Measurements from ENCODE around the gene PDPN. TPM values are rescaled to one million over a fixed set of nuclear protein-coding genes. Genes with fewer than 3 reads are reported as not detected.

Gene PDPN
- total and polyA plus RNA-seq, 3 donors from 2014 or later: 6.5 to 14.3 (median 8.7) TPM

GRCh38 chr1:13661539-13661938 is 77.9 kb downstream of the PDPN start:
- WGBS, 2 donors: 86 to 87% methylated on average over 5 of the region's 5 CpGs
- intact Hi-C loops (cut with DNase I; ENCODE audit: low total_unique reads): loop anchor here (5.0 kb wide), 1 partner anchor 301 kb away; no protein-coding TSS in a partner anchor

GRCh38 chr1:13662493-13662892 is 78.9 kb downstream of the PDPN start:
- TF ChIP-seq CTCF (IDR thresholded peaks at IDR 0.05) (no peak), POLR2A (IDR thresholded peaks at IDR 0.05) (no peak)
- no peaks in the 10 kb centered on the region for H3K36me3 ChIP-seq (ENCODE audit: low read depth, missing control alignments)
- peak overlapping the region in 1 of 2 donors; percentile 26 for H3K27ac ChIP-seq
- H3K9me3 ChIP-seq: no peaks in the 10 kb centered on the region
- 60 to 75% methylated on average over 4 of the region's 4 CpGs for WGBS, 2 donors
- H3K27me3 ChIP-seq: no peaks in the 10 kb centered on the region
- H3K4me3 ChIP-seq: no peak overlapping the region
- intact Hi-C loops (cut with DNase I; ENCODE audit: low total_unique reads): loop anchor here (5.0 kb wide), 1 partner anchor 300 kb away; no protein-coding TSS in a partner anchor
- no peaks in the 10 kb centered on the region for H3K4me1 ChIP-seq
- peak; percentile 26 for DNase-seq

More at GRCh38 chr1:13661539-13661938, 77.9 kb downstream of the PDPN start:
- no peak for TF ChIP-seq POLR2A (IDR thresholded peaks at IDR 0.05)
- TF ChIP-seq CTCF (IDR thresholded peaks at IDR 0.05): no peak
- no peaks in the 10 kb centered on the region for H3K27me3 ChIP-seq
- H3K27ac ChIP-seq: peak overlapping the region in 1 of 2 donors; percentile 26
- no peak overlapping the region for H3K4me3 ChIP-seq
- H3K9me3 ChIP-seq: no peaks in the 10 kb centered on the region
- no peak for DNase-seq
- H3K4me1 ChIP-seq: no peaks in the 10 kb centered on the region
- H3K36me3 ChIP-seq (ENCODE audit: low read depth, missing control alignments): no peaks in the 10 kb centered on the region

- Histone ChIP-seq H3K36me3 (ENCODE audit: low read depth, missing control alignments) (no peaks in the 10 kb centered on the region), H3K9me3 (no peaks in the 10 kb centered on the region), H3K4me1 (no peaks in the 10 kb centered on the region), H3K4me3 (no peak overlapping the region), H3K27ac (no peak overlapping the region), H3K27me3 (no peaks in the 10 kb centered on the region)
- 89 to 93% methylated on average over 4 of the region's 4 CpGs for WGBS, 2 donors
- intact Hi-C loops (cut with DNase I; ENCODE audit: low total_unique reads): loop anchor here (5.0 kb wide), 1 partner anchor 298 kb away; no protein-coding TSS in a partner anchor
- no peak for DNase-seq
- TF ChIP-seq CTCF (IDR thresholded peaks at IDR 0.05): no peak
- no peak for TF ChIP-seq POLR2A (IDR thresholded peaks at IDR 0.05)
These were observed 80.3 kb downstream of the PDPN start for GRCh38 chr1:13663969-13664368.

- no peaks in the 10 kb centered on the region for H3K27me3 ChIP-seq
- TF ChIP-seq POLR2A (IDR thresholded peaks at IDR 0.05): no peak
- no peak for TF ChIP-seq CTCF (IDR thresholded peaks at IDR 0.05)
- 90 to 100% methylated on average over 1 of the region's 1 CpG for WGBS, 2 donors
- no peak overlapping the region for H3K4me3 ChIP-seq
- no peak for DNase-seq
- intact Hi-C loops (cut with DNase I; ENCODE audit: low total_unique reads): loop anchor here (5.0 kb wide), 1 partner anchor 298 kb away; no protein-coding TSS in a partner anchor
- no peak overlapping the region for H3K27ac ChIP-seq
- no peaks in the 10 kb centered on the region for H3K4me1 ChIP-seq
- H3K36me3 ChIP-seq (ENCODE audit: low read depth, missing control alignments): no peaks in the 10 kb centered on the region
- no peaks in the 10 kb centered on the region for H3K9me3 ChIP-seq
These were observed 80.8 kb downstream of the PDPN start for GRCh38 chr1:13664451-13664850.

- 65 to 87% methylated on average over 5 of the region's 5 CpGs for WGBS, 2 donors
These were observed 82.7 kb downstream of the PDPN start for GRCh38 chr1:13666317-13666716.

More at GRCh38 chr1:13666317-13666716, 82.7 kb downstream of the PDPN start:
- no peak for DNase-seq
- H3K36me3 ChIP-seq (ENCODE audit: low read depth, missing control alignments): no peaks in the 10 kb centered on the region
- H3K27ac ChIP-seq: no peak overlapping the region
- H3K27me3 ChIP-seq: no peaks in the 10 kb centered on the region
- no peaks in the 10 kb centered on the region for H3K4me1 ChIP-seq
- TF ChIP-seq CTCF (IDR thresholded peaks at IDR 0.05) (no peak), POLR2A (IDR thresholded peaks at IDR 0.05) (no peak)
- H3K9me3 ChIP-seq: no peaks in the 10 kb centered on the region
- intact Hi-C loops (cut with DNase I; ENCODE audit: low total_unique reads): no loop called here
- no peak overlapping the region for H3K4me3 ChIP-seq

All from testis (tissue), 3 donors.